ENCODE measurements around the gene DOCK4. TPM values are rescaled to one million over a fixed set of nuclear protein-coding genes. Genes with fewer than 3 reads are reported as not detected.
A peak's percentile ranks its signal among the peaks of the same experiment; 100 is the strongest.

The DOCK4 gene
- polyA plus RNA-seq, 2 of the 4 experiments (the other 2 are of a cell fraction): 13.7 to 15.7 TPM

GRCh38 chr7:112058686-112059085 lies 147.5 kb downstream of the DOCK4 start:
- POLR2A ChIA-PET: no interaction called here
- Histone ChIP-seq H3K4me3 (no peak overlapping the region), H3K4me1 (peaks cover 62% of the 10 kb centered on the region), H3K4me2 (0 out of 3 replicates have a peak overlapping the region, but pooled peaks have one; percentile 1), H3K9me3 (no peaks in the 10 kb centered on the region), H3K27ac (peak overlapping the region in 1 of 2 experiments; percentile 2; a peak in 2 of 6 replicates)
- FAIRE-seq (no peak), DNase-seq (ENCODE audit: low read depth in 1 of 2, low spot score in 1 of 2) (no peak), ATAC-seq (no peak)
- WGBS (ENCODE audit: missing lambda C conversion rate): 91% methylated on average over 1 of the region's 1 CpG
- TF ChIP-seq ESRRA (IDR thresholded peaks at IDR 0.05; ENCODE audit: borderline replicate concordance, low read length) (no peak), RFX5 (IDR thresholded peaks at IDR 0.05) (no peak), KDM5A (IDR thresholded peaks at IDR 0.05) (no peak), MAFK (IDR thresholded peaks at IDR 0.05; ENCODE audit: partially characterized antibody) (no peak), BHLHE40 (IDR thresholded peaks at IDR 0.05; ENCODE audit: low read depth, low read length) (no peak), HOXA7 (CRISPR knock-in tag; IDR thresholded peaks at IDR 0.05) (no peak), ZSCAN20 (CRISPR knock-in tag; IDR thresholded peaks at IDR 0.05) (no peak), CTCF (IDR thresholded peaks at IDR 0.05) (no peak)
- CTCF ChIA-PET: interaction anchor here (1.9 kb wide), 1 partner anchor 20 kb away, joined by 5 read pairs; no protein-coding TSS in a partner anchor

GRCh38 chr7:112056409-112056808 lies 149.8 kb downstream of the DOCK4 start:
- ATAC-seq (peak; percentile 67 to 69; a peak in 4 of 6 replicates), FAIRE-seq (no peak), DNase-seq (ENCODE audit: low read depth in 1 of 2, low spot score in 1 of 2) (peak; percentile 48 to 64)
- Histone ChIP-seq H3K27ac (peak overlapping the region; percentile 23 to 59; a peak in 2 of 6 replicates), H3K4me3 (no peak overlapping the region), H3K4me2 (peak overlapping the region; percentile 44), H3K9me3 (no peaks in the 10 kb centered on the region), H3K4me1 (peaks cover 80% of the 10 kb centered on the region)
- 15% methylated on average over 2 of the region's 2 CpGs for WGBS (ENCODE audit: missing lambda C conversion rate)
- TF ChIP-seq TP53 (CRISPR knock-in tag; IDR thresholded peaks at IDR 0.05): no peak
- TF ChIP-seq FOSL2 (IDR thresholded peaks at IDR 0.05): no peak
- TF ChIP-seq FOSL2 (CRISPR knock-in tag; IDR thresholded peaks at IDR 0.05): peak; percentile 49
- TF ChIP-seq CEBPB (IDR thresholded peaks at IDR 0.05): peak in 1 of 2 experiments; percentile 70; a peak in 2 of 4 replicates
- TF ChIP-seq USF2 (IDR thresholded peaks at IDR 0.05): no peak
- TF ChIP-seq GATA3 (IDR thresholded peaks at IDR 0.05; ENCODE audit: borderline replicate concordance): no peak
- no peak for TF ChIP-seq POLR2A (IDR thresholded peaks at IDR 0.05; ENCODE audit: low read length)
- no peak for TF ChIP-seq RARB (CRISPR knock-in tag; IDR thresholded peaks at IDR 0.05)
- TF ChIP-seq ATOH8 (CRISPR knock-in tag; IDR thresholded peaks at IDR 0.05; ENCODE audit: low read depth): no peak
- no peak for TF ChIP-seq MAZ (IDR thresholded peaks at IDR 0.05; ENCODE audit: borderline replicate concordance, low read depth, low read length)
- TF ChIP-seq CHD2 (IDR thresholded peaks at IDR 0.05; ENCODE audit: low read length, partially characterized antibody): no peak
- TF ChIP-seq BHLHE40 (IDR thresholded peaks at IDR 0.05; ENCODE audit: low read depth, low read length): no peak
- TF ChIP-seq KDM5A (IDR thresholded peaks at IDR 0.05): no peak
- TF ChIP-seq NFE2L2 (conservative IDR thresholded peaks at IDR 0.05; ENCODE audit: low read length): no peak
- no peak for TF ChIP-seq CTCF (IDR thresholded peaks at IDR 0.05)
- TF ChIP-seq SREBF2 (IDR thresholded peaks at IDR 0.05): no peak
- TF ChIP-seq ELK1 (IDR thresholded peaks at IDR 0.05; ENCODE audit: low read depth, low read length): no peak
- no peak for TF ChIP-seq JUNB (IDR thresholded peaks at IDR 0.05)
- TF ChIP-seq HMGXB4 (CRISPR knock-in tag; IDR thresholded peaks at IDR 0.05; ENCODE audit: borderline replicate concordance): no peak
- no peak for TF ChIP-seq RCOR1 (IDR thresholded peaks at IDR 0.05; ENCODE audit: low read depth, low read length)
- TF ChIP-seq HDAC2 (IDR thresholded peaks at IDR 0.05): no peak
- 0 out of 5 replicates have a peak, but pooled peaks of 1 of the 2 experiments have one; percentile 21 for TF ChIP-seq EP300 (IDR thresholded peaks at IDR 0.05)
- no peak for TF ChIP-seq ZFP36 (IDR thresholded peaks at IDR 0.05; ENCODE audit: borderline replicate concordance, partially characterized antibody)
- no peak for TF ChIP-seq EHF (CRISPR knock-in tag; IDR thresholded peaks at IDR 0.05)
- TF ChIP-seq MAFK (IDR thresholded peaks at IDR 0.05; ENCODE audit: partially characterized antibody): peak; percentile 30
- no peak for TF ChIP-seq MAX (IDR thresholded peaks at IDR 0.05)
- TF ChIP-seq HOXA7 (CRISPR knock-in tag; IDR thresholded peaks at IDR 0.05): no peak
- CTCF ChIA-PET: interaction anchor here (2.2 kb wide), 1 partner anchor 293 kb away, joined by 6 read pairs; no protein-coding TSS in a partner anchor
- POLR2A ChIA-PET: no interaction called here
